Adipocyte (in vitro differentiated cells): ENCODE results near the gene FBXO47.
"Not testable (repeated sequence)": the region's sequence is repeated elsewhere in the genome, so short reads cannot be mapped to it uniquely, and the experiment has no call there.

ENCODE experiments used
- DNase-seq: peaks from one replicate; pipeline ENCODE4 v3.0.0-alpha.2; 2015; ENCODE audit warnings: low read depth
- H3K27me3 ChIP-seq: replicated peaks from 2 replicates; pipeline ENCODE4 v1.7.0; 2013; ENCODE audit warnings: mild to moderate bottlenecking, low read length, moderate library complexity; ENCODE audit not compliant: control insufficient read depth, insufficient read depth
- H3K36me3 ChIP-seq: 2 replicates; pipeline ENCODE4 v1.7.0; 2013; ENCODE audit warnings: low read length, mild to moderate bottlenecking, moderate library complexity; ENCODE audit not compliant: control insufficient read depth, insufficient read depth, severe bottlenecking
- H3K4me1 ChIP-seq: 2 replicates; pipeline ENCODE4 v1.7.0; 2013; ENCODE audit warnings: mild to moderate bottlenecking, low read length, moderate library complexity; ENCODE audit not compliant: control insufficient read depth, insufficient read depth
- H3K4me3 ChIP-seq: 2 replicates; pipeline ENCODE4 v1.7.0; 2013; ENCODE audit warnings: mild to moderate bottlenecking, low read length, moderate library complexity
- H3K9ac ChIP-seq: 2 replicates; pipeline ENCODE4 v1.7.0; 2013; ENCODE audit warnings: mild to moderate bottlenecking, low read length, moderate library complexity
- H3K9me3 ChIP-seq: 2 replicates; pipeline ENCODE4 v1.7.0; 2013; ENCODE audit warnings: mild to moderate bottlenecking, low read length, moderate library complexity; ENCODE audit not compliant: control insufficient read depth

The FBXO47 gene

DNA sequence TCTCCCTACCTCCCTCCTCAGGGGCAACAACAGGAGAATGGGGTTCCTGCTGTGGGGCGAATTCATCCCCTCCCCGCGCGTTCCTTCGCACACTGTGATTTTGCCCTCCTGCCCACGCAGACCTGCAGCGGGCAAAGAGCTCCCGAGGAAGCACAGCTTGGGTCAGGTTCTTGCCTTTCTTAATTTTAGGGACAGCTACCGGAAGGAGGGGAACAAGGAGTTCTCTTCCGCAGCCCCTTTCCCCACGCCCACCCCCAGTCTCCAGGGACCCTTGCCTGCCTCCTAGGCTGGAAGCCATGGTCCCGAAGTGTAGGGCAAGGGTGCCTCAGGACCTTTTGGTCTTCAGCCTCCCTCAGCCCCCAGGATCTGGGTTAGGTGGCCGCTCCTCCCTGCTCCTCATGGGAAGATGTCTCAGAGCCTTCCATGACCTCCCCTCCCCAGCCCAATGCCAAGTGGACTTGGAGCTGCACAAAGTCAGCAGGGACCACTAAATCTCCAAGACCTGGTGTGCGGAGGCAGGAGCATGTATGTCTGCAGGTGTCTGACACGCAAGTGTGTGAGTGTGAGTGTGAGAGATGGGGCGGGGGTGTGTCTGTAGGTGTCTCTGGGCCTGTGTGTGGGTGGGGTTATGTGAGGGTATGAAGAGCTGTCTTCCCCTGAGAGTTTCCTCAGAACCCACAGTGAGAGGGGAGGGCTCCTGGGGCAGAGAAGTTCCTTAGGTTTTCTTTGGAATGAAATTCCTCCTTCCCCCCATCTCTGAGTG lies 47.7 kb downstream of the FBXO47 start:
- no peaks in the 10 kb centered on the region for H3K27me3 ChIP-seq
- no peak for DNase-seq
- no peak overlapping the region for H3K4me3 ChIP-seq
- H3K9me3 ChIP-seq, result no peaks in the 10 kb centered on the region
- peaks cover 63% of the 10 kb centered on the region for H3K36me3 ChIP-seq
- H3K9ac ChIP-seq, result peak overlapping the region; percentile 37
- H3K4me1 ChIP-seq, result peaks cover 41% of the 10 kb centered on the region

DNA sequence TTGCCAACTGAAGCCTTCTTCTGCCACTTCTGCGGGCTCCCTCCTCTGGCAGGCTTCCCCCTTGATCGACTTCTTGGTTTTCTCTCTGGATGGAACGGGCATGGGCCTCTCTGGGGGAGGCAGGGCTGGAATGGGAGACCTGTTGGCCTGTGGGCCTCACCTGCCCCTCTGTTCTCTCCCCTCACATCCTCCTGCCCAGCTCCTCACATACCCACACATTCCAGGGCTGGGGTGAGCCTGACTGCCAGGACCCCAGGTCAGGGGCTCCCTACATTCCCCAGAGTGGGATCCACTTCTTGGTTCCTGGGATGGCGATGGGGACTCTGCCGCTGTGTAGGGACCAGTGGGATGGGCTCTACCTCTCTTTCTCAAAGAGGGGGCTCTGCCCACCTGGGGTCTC lies 48.3 kb downstream of the FBXO47 start:
- Histone ChIP-seq H3K27me3 (no peaks in the 10 kb centered on the region), H3K9ac (no peak overlapping the region), H3K36me3 (peaks cover 69% of the 10 kb centered on the region), H3K4me1 (peaks cover 43% of the 10 kb centered on the region), H3K9me3 (no peaks in the 10 kb centered on the region), H3K4me3 (no peak overlapping the region)
- DNase-seq, result no peak

DNA sequence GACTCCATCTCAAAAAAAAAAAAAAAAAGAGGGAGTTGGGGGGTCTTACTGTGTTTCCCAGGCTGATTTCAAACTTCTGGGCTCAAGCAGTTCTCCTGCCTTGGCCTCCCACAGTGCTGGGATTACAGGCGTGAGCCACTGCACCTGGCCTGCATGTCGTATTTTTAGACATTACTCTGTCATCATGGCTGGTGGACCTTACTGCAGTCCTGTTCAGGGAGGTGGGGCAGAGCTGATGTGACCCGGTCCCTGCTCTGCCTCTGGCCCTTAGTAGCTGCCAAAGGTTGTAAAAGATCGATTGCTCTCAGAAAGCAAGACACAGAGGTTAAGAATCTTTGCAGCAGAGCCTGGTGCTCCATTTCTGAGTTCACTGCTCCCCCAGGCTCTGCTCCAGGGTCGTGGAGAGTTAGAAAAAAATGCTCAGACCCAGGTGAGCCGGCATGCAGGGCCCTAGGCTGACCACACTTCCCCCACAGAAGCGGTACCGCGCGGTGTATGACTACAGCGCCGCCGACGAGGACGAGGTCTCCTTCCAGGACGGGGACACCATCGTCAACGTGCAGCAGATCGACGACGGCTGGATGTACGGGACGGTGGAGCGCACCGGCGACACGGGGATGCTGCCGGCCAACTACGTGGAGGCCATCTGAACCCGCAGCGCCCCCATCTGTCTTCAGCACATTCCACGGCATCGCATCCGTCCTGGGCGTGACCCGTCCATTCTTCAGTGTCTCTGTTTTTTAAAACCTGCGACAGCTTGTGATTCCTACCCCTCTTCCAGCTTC lies 48.9 kb downstream of the FBXO47 start:
- no peak for DNase-seq
- H3K4me3 ChIP-seq, result no peak overlapping the region
- peaks cover 72% of the 10 kb centered on the region for H3K36me3 ChIP-seq
- no peak overlapping the region for H3K9ac ChIP-seq
- peaks cover 43% of the 10 kb centered on the region for H3K4me1 ChIP-seq
- no peaks in the 10 kb centered on the region for H3K9me3 ChIP-seq
- H3K27me3 ChIP-seq, result no peaks in the 10 kb centered on the region

DNA sequence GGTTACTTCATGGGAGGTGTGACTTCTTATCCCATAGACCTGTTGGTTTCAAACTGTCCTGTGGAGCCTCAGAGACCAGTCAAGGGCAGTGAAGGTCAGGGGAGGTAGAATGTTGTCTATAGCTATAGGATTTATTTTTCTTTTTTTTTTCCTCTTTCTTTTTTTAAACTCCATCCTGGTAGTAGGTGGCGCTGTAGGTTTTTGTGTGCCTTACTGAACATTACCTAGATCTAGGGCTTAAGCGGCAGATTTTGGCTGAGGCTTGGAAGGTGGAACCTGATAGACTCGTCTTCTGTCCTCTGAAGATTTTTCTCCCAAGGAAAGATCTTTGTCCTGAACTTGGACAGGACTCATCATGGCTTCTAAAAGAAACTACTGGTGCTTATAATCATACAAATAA lies 49.9 kb downstream of the FBXO47 start:
- no peak overlapping the region for H3K4me3 ChIP-seq
- H3K36me3 ChIP-seq, result peaks cover 75% of the 10 kb centered on the region
- DNase-seq, result no peak
- H3K9ac ChIP-seq, result no peak overlapping the region
- no peaks in the 10 kb centered on the region for H3K9me3 ChIP-seq
- H3K27me3 ChIP-seq, result no peaks in the 10 kb centered on the region
- H3K4me1 ChIP-seq, result peaks cover 43% of the 10 kb centered on the region

DNA sequence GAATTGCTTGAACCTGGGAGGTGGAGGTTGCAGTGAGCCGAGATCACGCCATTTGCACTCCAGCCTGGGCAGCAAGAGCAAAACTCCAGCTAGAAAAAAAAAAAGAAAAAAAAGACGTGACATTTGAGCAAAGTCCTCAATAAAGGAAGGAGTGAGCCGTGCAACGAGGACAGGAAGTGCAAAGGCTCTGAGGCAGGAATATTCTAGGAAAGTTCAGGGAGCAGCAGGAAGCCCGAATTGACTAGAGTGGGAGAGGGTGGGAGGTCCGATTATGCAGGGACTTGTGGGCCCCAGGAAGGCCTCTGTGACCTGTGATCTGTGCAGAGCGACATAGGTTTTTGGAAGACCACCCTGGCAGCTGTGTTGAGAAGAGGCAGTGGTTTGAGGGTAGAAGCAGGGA lies 50.4 kb downstream of the FBXO47 start:
- Histone ChIP-seq H3K9me3 (no peaks in the 10 kb centered on the region), H3K27me3 (no peaks in the 10 kb centered on the region), H3K9ac (no peak overlapping the region), H3K4me3 (no peak overlapping the region), H3K4me1 (peaks cover 42% of the 10 kb centered on the region), H3K36me3 (peaks cover 75% of the 10 kb centered on the region)
- no peak for DNase-seq

DNA sequence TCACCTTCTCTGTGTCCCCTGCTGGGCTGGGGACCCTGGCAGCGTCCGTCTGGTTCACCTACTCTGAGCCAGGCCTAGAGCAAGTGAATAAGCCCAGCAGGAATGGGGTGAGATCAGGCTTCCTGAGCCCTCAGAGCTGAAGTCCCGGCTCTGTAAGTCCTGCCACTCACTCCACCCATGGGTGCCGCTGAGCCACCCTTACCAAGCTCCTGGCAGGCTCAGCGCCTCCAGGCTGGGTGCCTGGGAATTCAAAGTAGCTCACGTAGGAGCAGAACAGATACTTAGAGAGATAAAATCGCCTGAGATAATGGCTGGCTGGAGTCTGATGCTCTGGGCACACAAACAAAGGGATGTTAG lies 51.6 kb downstream of the FBXO47 start:
- no peak for DNase-seq
- peaks cover 83% of the 10 kb centered on the region for H3K36me3 ChIP-seq
- H3K4me1 ChIP-seq, result peaks cover 31% of the 10 kb centered on the region
- H3K4me3 ChIP-seq, result no peak overlapping the region
- no peaks in the 10 kb centered on the region for H3K9me3 ChIP-seq
- no peak overlapping the region for H3K9ac ChIP-seq
- no peaks in the 10 kb centered on the region for H3K27me3 ChIP-seq

DNA sequence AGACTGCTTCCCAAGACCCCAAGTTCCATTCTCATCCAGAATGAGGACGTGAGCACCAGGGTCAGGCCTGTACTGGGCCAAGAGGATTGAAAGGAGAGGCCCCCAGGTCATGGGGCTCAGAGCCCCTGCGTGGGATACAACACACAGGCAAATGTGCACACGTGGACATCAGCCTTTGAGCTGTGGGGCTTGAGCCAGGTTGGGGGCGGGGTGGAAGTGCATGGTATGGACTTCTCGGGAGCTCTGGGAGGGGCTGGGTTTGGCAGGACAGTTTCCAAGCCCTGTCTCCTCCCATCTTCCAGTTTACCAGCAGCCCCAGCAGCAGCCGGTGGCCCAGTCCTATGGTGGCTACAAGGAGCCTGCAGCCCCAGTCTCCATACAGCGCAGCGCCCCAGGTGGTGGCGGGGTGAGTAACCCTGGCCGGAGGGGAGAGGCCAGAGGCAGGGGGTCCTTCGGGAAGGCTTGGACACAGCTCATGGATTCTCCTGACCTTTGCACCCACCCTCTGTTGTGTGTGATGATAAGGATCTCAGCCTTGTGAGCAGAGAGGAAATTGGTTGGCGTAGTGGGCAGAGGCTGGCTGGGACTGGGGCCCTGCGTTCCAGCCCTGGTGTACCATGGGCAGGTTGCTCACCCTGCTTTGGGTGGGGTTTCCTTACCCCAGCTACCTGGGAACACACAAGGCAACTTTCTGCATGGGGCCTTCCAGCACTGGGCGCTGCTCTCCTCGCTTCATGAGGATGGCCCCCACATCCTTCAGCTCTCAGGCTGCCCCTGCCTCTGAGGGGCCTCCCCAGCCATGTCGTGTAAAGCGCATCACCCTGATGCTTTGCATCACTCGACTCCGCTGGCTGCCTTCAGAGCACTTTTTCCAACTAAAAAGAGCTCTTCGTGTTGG lies 52.2 kb downstream of the FBXO47 start:
- no peak for DNase-seq

DNA sequence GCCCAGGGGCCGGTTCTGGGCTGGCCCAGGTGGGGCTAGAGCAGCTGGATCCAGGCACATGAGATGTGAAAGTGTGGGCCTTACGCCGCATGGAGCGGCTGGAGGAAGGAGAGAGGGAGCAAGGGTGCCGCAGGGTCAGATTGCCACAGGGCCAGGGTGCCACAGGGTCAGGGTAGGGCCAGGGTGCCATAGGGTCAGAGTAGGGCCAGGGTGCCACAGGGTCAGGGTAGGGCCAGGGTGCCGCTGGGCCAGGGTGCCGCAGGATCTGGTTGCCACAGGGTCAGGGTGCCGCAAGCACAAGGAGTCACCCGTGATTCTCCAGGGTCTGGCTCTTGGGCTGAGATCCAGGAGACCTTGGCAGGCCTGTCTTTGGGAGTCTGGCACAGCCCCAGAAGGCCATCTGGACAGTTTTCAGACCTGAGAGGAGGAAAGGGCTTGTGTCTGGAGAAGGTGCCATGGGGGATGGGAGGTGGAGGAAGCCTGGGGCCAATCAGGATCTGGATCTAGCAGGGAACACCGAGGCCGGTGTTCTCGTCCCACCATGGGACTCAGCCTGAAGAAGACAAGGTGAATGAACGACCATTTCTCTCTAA lies 54.9 kb downstream of the FBXO47 start:
- Histone ChIP-seq H3K4me3 (no peak overlapping the region), H3K27me3 (no peaks in the 10 kb centered on the region), H3K36me3 (peaks cover 70% of the 10 kb centered on the region), H3K4me1 (peaks cover 20% of the 10 kb centered on the region), H3K9ac (no peak overlapping the region), H3K9me3 (no peaks in the 10 kb centered on the region)
- no peak for DNase-seq

More for the DNA sequence above, 52.2 kb downstream of the FBXO47 start:
- Histone ChIP-seq H3K4me1 (peaks cover 25% of the 10 kb centered on the region), H3K9me3 (no peaks in the 10 kb centered on the region), H3K27me3 (no peaks in the 10 kb centered on the region), H3K4me3 (no peak overlapping the region), H3K9ac (peak overlapping the region; percentile 0), H3K36me3 (peaks cover 83% of the 10 kb centered on the region)

DNA sequence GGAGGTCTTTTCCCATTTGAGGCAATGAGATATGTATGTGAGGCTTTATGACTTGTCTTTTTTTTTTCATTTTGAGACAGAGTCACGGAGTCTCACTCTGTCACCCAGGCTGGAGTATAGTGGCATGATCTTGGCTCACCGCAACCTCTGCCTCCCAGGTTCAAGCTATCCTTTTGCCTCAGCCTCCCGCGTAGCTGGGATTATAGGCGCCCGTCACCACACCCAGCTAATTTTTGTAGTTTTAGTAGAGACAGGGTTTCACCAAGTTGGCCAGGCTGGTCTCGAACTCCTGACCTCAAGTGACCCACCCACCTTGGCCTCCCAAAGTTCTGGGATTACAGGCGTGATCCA lies 55.5 kb downstream of the FBXO47 start:
- not testable (repeated sequence) for DNase-seq, H3K27me3 ChIP-seq, H3K4me3 ChIP-seq, H3K9ac ChIP-seq, H3K9me3 ChIP-seq
- H3K4me1 ChIP-seq, result peaks cover 26% of the 10 kb centered on the region
- peaks cover 65% of the 10 kb centered on the region for H3K36me3 ChIP-seq

DNA sequence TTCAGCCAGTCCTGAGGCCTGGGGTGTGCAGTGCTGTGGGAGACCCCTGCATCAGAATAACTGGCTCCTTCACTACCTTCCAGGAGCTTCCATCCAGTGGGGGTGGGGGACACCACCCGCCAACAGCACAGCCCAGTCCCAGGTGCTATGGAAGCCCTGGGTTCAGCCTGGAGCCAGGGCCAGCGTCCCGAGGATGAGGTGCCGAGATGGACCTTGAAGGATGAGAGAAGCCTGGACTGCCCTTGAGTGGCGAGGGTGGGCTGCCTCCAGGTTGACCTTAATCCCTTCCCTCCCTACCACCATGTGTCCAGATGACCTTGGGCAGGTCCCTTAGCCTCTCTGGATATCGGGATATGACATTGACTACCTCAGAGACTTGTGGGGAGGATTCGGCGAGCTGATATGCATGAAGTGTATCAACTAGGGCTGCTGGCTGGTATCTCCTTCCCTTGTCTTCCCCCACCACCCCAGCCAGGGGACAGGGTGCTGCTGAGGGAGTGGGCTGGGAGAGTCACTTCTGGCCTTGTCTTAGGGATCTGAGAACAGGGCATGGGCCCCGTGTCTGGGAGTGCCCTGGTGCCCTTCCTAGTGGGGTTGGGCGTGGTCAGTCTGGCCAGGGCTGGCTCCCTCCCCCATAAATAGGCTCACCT lies 56.0 kb downstream of the FBXO47 start:
- no peak for DNase-seq
- H3K9me3 ChIP-seq, result no peaks in the 10 kb centered on the region
- no peak overlapping the region for H3K9ac ChIP-seq
- H3K4me1 ChIP-seq, result peaks cover 31% of the 10 kb centered on the region
- H3K36me3 ChIP-seq, result peaks cover 63% of the 10 kb centered on the region
- no peak overlapping the region for H3K4me3 ChIP-seq
- no peaks in the 10 kb centered on the region for H3K27me3 ChIP-seq
